22Rv1 (cell line): ENCODE results near the gene VRK3.
A peak's percentile ranks its signal among the peaks of the same experiment; 100 is the strongest.

Experiments used
- H3K27ac ChIP-seq: fragments of 450-650 bp; 2 replicates; pipeline ENCODE4 v1.5.1; 2017
- ZFX ChIP-seq: fragments of 450-650 bp; IDR thresholded peaks from 2 replicates; pipeline ENCODE4 v1.6.1; 2017; ENCODE audit warnings: antibody characterized with exemption, borderline replicate concordance
- TF ChIP-seq, protein P1 (sequence below): fragments of 450-650 bp; IDR thresholded peaks from 2 replicates; pipeline ENCODE4 v1.5.1; 2017; ENCODE audit warnings: mild to moderate bottlenecking

Gene VRK3

DNA sequence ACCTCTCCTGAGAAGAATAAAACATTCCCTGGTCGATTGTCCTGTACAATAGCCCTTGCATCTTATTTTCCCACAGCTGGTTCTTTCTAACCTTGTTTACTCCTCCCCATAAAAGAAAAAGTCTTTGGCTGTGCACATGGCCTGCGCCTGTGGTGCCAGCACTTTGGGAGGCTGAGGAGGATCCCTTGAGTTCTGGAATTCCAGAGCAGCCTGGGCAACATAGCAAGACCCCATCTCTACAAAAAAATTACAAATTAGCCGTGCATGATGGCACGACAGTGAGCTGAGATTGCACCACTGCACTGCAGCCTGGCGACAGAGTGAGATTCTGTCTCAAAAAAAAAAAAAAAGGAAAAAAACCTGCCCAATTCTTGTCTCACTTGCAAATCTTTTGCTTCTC, 88.6 kb downstream of the VRK3 start:
- TF ChIP-seq, protein P1, sequence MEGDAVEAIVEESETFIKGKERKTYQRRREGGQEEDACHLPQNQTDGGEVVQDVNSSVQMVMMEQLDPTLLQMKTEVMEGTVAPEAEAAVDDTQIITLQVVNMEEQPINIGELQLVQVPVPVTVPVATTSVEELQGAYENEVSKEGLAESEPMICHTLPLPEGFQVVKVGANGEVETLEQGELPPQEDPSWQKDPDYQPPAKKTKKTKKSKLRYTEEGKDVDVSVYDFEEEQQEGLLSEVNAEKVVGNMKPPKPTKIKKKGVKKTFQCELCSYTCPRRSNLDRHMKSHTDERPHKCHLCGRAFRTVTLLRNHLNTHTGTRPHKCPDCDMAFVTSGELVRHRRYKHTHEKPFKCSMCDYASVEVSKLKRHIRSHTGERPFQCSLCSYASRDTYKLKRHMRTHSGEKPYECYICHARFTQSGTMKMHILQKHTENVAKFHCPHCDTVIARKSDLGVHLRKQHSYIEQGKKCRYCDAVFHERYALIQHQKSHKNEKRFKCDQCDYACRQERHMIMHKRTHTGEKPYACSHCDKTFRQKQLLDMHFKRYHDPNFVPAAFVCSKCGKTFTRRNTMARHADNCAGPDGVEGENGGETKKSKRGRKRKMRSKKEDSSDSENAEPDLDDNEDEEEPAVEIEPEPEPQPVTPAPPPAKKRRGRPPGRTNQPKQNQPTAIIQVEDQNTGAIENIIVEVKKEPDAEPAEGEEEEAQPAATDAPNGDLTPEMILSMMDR = no peak
- no peak for TF ChIP-seq ZFX
- peak overlapping the region; percentile 18; the same call in 1 of the 2 replicates for H3K27ac ChIP-seq

DNA sequence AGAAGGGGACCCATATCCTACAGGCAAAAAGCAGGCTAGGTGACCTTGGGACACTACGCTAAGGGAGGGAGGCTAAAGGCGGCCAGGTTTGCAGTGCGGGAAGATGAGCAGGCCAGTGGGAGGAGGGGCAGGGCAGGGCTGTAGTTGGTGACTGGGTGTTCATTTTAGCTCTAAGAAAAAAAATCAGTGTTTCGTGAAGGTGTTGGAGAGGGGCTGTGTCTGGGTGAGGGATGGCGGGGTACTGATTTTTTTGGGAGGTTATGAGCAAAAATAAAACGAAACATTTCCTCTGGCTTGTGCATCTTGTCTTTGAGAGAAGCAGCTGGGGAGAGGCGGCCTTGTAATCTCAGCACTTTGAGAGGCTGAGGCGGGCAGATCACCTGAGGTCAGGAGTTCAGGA, 91.5 kb downstream of the VRK3 start:
- no peak overlapping the region for H3K27ac ChIP-seq
- TF ChIP-seq ZFX = no peak
- TF ChIP-seq, protein P1 = no peak

DNA sequence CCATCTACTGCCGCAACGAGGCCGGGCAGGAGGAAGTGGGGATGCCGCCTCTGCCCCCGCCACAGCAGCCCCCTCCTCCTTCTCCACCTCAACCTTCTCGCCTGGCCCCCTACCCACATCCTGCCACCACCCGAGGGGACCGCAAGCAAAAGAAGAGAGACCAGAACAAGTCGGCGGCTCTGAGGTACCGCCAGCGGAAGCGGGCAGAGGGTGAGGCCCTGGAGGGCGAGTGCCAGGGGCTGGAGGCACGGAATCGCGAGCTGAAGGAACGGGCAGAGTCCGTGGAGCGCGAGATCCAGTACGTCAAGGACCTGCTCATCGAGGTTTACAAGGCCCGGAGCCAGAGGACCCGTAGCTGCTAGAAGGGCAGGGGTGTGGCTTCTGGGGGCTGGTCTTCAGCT, 92.4 kb downstream of the VRK3 start:
- H3K27ac ChIP-seq = no peak overlapping the region
- TF ChIP-seq, protein P1 = no peak
- TF ChIP-seq ZFX = no peak

DNA sequence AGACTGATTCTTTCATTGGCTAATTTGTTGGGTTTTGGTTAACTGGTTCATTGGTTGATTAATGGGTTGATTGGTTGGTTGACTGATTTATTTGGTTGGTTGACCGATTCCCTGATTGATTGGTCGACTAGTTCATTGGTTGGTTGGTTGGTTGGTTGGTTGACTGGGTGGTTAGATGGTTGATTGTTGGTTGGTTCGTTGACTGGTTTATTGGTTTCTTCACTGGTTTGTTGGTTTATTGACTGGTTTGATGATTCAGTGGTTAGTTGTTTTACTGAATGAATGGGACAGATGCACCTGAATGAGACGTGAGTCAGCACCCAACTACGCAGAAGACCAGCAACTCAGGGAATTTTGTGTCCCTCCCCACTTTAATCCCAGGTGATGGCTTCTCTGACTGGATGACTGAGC, 93.1 kb downstream of the VRK3 start:
- TF ChIP-seq ZFX = no peak
- TF ChIP-seq, protein P1 = no peak
- H3K27ac ChIP-seq = no peak overlapping the region

DNA sequence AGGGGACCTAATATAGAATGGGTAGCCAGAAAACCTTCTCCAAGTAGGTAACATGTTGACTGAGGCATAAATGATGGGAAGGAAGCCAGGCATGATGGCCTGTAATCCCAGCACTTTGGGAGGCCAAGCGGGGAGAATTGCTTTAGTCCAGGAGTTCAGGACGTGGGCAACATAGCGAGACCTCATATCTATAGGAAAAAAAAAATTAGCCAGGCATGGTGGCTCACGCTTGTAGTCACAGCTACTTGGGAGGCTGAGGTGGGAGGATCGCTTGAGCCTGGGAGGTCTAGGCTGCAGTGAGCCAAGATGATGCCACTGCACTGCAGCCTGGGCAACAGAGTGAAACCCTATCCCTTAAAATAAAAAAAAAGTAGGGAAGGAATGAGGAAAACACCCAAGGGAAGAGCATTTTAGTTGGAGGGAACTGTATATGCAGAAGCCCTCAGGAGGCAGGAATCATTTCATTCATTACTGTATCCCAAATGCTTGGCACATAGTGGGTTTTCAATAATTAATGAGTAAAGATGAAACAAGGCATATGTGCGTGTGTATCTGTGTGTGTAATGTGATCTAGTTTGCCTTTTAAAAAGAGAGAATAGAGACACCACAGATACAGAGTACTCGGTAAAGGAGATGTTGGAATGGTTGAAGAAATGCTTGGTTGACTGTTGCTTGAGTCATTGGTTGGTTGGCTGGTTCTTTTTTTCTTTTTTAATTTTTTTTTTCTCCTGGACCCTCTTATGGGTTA, 93.7 kb downstream of the VRK3 start:
- H3K27ac ChIP-seq = peak overlapping the region; percentile 96
- TF ChIP-seq ZFX = no peak
- TF ChIP-seq, protein P1 = no peak

DNA sequence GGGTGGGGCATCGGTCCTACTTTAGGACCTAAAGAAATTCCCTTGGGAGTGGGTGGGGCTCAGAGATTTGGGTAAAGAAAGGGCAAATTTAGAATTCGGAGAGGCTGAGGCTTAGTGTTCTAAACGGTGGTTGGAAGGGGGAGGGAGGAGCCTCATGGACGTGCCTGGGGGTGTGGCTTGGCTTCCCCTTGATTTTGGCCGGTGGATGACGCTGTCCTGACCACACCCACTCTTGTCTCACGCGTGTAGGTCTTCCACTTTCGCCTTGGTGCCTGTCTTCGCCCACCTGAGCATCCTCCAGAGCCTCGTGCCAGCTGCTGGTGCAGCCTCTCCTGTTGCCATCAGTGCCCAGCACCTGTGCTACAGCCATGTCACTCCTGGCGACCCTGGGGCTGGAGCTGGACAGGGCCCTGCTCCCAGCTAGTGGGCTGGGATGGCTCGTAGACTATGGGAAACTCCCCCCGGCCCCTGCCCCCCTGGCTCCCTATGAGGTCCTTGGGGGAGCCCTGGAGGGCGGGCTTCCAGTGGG, 94.6 kb downstream of the VRK3 start:
- TF ChIP-seq ZFX = no peak
- TF ChIP-seq, protein P1 = no peak
- H3K27ac ChIP-seq = peak overlapping the region; percentile 96
